ENCODE data around the gene CLEC16A. TPM values are rescaled to one million over a fixed set of nuclear protein-coding genes. Genes with fewer than 3 reads are reported as not detected.

Gene CLEC16A
- polyA plus RNA-seq, 3 donors, result 3.4 to 12.0 (median 5.8) TPM

DNA sequence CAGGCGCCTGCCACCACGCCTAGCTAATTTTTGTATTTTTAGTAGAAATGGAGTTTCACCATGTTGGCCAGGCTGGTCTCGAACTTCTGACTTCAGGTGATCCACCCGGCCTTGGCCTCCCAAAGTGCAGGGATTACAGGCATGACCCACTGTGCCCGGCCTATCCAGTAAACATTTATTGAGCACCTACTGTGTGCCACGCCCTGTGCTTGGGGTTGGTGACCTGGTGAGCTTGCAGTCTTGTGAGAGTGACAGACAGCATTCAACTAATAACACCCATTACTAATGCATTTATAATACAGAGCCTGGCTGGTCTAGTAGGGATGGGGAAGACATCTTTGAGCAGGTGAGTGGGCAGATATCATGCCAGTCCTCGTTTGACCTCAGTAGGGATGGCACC lies 198.6 kb downstream of the CLEC16A start:
- TF ChIP-seq, protein P1, sequence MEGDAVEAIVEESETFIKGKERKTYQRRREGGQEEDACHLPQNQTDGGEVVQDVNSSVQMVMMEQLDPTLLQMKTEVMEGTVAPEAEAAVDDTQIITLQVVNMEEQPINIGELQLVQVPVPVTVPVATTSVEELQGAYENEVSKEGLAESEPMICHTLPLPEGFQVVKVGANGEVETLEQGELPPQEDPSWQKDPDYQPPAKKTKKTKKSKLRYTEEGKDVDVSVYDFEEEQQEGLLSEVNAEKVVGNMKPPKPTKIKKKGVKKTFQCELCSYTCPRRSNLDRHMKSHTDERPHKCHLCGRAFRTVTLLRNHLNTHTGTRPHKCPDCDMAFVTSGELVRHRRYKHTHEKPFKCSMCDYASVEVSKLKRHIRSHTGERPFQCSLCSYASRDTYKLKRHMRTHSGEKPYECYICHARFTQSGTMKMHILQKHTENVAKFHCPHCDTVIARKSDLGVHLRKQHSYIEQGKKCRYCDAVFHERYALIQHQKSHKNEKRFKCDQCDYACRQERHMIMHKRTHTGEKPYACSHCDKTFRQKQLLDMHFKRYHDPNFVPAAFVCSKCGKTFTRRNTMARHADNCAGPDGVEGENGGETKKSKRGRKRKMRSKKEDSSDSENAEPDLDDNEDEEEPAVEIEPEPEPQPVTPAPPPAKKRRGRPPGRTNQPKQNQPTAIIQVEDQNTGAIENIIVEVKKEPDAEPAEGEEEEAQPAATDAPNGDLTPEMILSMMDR (IDR thresholded peaks at IDR 0.05), result no peak
- H3K9me3 Mint-ChIP-seq, result no peaks in the 10 kb centered on the region
- intact Hi-C loops (cut with micrococcal nuclease), result loop anchor here in 1 of 2 donors (10.0 kb wide), 1 partner anchor 158 kb away; no protein-coding TSS in a partner anchor
- no peak overlapping the region for H3K9ac ChIP-seq (ENCODE audit: insufficient read depth, low read length, poor library complexity, severe bottlenecking)
- 96% methylated on average over 5 of the region's 7 CpGs for WGBS (ENCODE audit: insufficient coverage)
- H2AFZ ChIP-seq (ENCODE audit: insufficient read depth, low read depth, low read length, poor library complexity, severe bottlenecking), result no peak overlapping the region
- H3K79me2 ChIP-seq (ENCODE audit: insufficient read depth, low read length), result no peaks in the 10 kb centered on the region
- H3K27me3 ChIP-seq (ENCODE audit: control insufficient read depth in 2 of 2, insufficient read depth in 2 of 2, low read length in 2 of 2), result no peaks in the 10 kb centered on the region
- H3K27ac Mint-ChIP-seq, result no peak overlapping the region
- DNase-seq, result no peak
- H3K4me3 Mint-ChIP-seq, result no peak overlapping the region
- no peak overlapping the region for H3K4me3 ChIP-seq (replicated peaks in 1 of 3; ENCODE audit: low read depth in 2 of 3, low read length in 3 of 3)
- H3K9me3 ChIP-seq (replicated peaks in 1 of 2; ENCODE audit: control insufficient read depth in 1 of 2, insufficient read depth in 1 of 2, low read length in 2 of 2), result no peaks in the 10 kb centered on the region
- H3K4me2 ChIP-seq (replicated peaks; ENCODE audit: extremely low read depth, low read length, poor library complexity, severe bottlenecking), result no peak overlapping the region
- H3K36me3 Mint-ChIP-seq, result peaks cover 37% of the 10 kb centered on the region in 2 donors
- H4K20me1 ChIP-seq (ENCODE audit: insufficient read depth, low read length), result no peaks in the 10 kb centered on the region
- peaks cover 0 to 3% (median 0%) of the 10 kb centered on the region in 3 donors for H3K27me3 Mint-ChIP-seq (ENCODE audit: low read depth in 3 of 3)
- peaks cover 0 to 9% of the 10 kb centered on the region in 2 donors for H3K36me3 ChIP-seq (replicated peaks in 1 of 2; ENCODE audit: control insufficient read depth in 1 of 2, insufficient read depth in 2 of 2, low read length in 2 of 2)
- no peak overlapping the region for H3K27ac ChIP-seq (ENCODE audit: low read depth in 1 of 2, low read length in 2 of 2)
- H3K4me1 ChIP-seq (ENCODE audit: control insufficient read depth in 1 of 2, insufficient read depth in 2 of 2, low read length in 2 of 2), result peaks cover 0 to 7% of the 10 kb centered on the region in 2 donors
- peaks cover 17% of the 10 kb centered on the region for H3K4me1 Mint-ChIP-seq

DNA sequence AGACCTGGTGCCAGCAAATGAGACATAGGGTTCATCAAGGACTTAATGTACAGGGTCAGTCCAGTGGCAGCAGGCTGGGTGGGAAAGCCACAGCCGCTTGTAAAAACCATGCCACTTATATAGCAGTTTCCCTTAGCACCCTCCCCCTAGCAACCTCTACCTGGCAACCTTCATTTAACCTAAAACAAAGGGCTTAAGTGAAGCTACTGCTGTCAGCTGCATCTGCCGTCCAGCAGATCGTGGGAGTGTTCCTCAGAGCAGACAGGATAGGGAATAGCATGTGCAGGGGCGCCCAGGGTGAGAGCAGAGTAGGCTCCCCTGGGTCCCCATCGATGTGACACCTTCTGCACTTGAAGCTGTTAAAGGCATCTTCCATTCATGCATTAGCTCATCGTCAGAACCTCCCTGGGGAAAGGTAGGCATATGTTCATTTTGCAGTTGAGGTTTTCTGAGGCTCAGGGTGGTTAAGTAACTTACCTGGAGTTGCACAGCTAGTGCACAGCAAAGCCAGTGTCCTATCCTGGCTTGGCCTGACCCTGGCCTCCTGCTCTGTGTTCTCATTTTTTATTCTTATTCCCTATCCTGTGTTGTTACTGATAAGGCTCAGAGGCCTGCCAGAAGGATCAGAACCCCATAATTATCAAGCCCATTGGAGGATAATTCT lies 199.1 kb downstream of the CLEC16A start:
- no peak overlapping the region for H3K27ac ChIP-seq (ENCODE audit: low read depth in 1 of 2, low read length in 2 of 2)
- DNase-seq, result no peak
- H3K27me3 ChIP-seq (ENCODE audit: control insufficient read depth in 2 of 2, insufficient read depth in 2 of 2, low read length in 2 of 2), result no peaks in the 10 kb centered on the region
- H3K36me3 ChIP-seq (replicated peaks in 1 of 2; ENCODE audit: control insufficient read depth in 1 of 2, insufficient read depth in 2 of 2, low read length in 2 of 2), result peaks cover 0 to 9% of the 10 kb centered on the region in 2 donors
- no peaks in the 10 kb centered on the region for H3K79me2 ChIP-seq (ENCODE audit: insufficient read depth, low read length)
- no peaks in the 10 kb centered on the region for H3K9me3 ChIP-seq (replicated peaks in 1 of 2; ENCODE audit: control insufficient read depth in 1 of 2, insufficient read depth in 1 of 2, low read length in 2 of 2)
- no peak overlapping the region for H3K4me2 ChIP-seq (replicated peaks; ENCODE audit: extremely low read depth, low read length, poor library complexity, severe bottlenecking)
- no peaks in the 10 kb centered on the region for H4K20me1 ChIP-seq (ENCODE audit: insufficient read depth, low read length)
- Mint-ChIP-seq H3K27me3 (ENCODE audit: low read depth in 3 of 3) (peaks cover 0 to 2% (median 0%) of the 10 kb centered on the region in 3 donors), H3K36me3 (peaks cover 35 to 37% of the 10 kb centered on the region in 2 donors), H3K27ac (no peak overlapping the region), H3K4me1 (peaks cover 11% of the 10 kb centered on the region), H3K9me3 (no peaks in the 10 kb centered on the region), H3K4me3 (no peak overlapping the region)
- no peak overlapping the region for H3K4me3 ChIP-seq (replicated peaks in 1 of 3; ENCODE audit: low read depth in 2 of 3, low read length in 3 of 3)
- TF ChIP-seq, protein P1 (IDR thresholded peaks at IDR 0.05), result no peak
- H3K9ac ChIP-seq (ENCODE audit: insufficient read depth, low read length, poor library complexity, severe bottlenecking), result no peak overlapping the region
- WGBS (ENCODE audit: insufficient coverage), result 90% methylated on average over 2 of the region's 6 CpGs
- intact Hi-C loops (cut with micrococcal nuclease), result loop anchor here in 1 of 2 donors (10.0 kb wide), 1 partner anchor 159 kb away; no protein-coding TSS in a partner anchor
- no peak overlapping the region for H2AFZ ChIP-seq (ENCODE audit: insufficient read depth, low read depth, low read length, poor library complexity, severe bottlenecking)
- peaks cover 0 to 6% of the 10 kb centered on the region in 2 donors for H3K4me1 ChIP-seq (ENCODE audit: control insufficient read depth in 1 of 2, insufficient read depth in 2 of 2, low read length in 2 of 2)

All from CD14-positive monocyte (primary cell).